Astrocyte (in vitro differentiated cells and primary cell): ENCODE measurements around the gene SMIM35. TPM values are rescaled to one million over a fixed set of nuclear protein-coding genes. Genes with fewer than 3 reads are reported as not detected.
A peak's percentile ranks its signal among the peaks of the same experiment; 100 is the strongest.

Experiments
- DNase-seq: peaks from one replicate; pipeline ENCODE4 v3.0.0-alpha.2; 2010; ENCODE audit warnings: low read depth
- FAIRE-seq: peaks from 2 replicates; lab custom pipeline; 2011; peaks lifted over from hg19 to GRCh38; lab: Jason Lieb, UNC
- H2AFZ ChIP-seq: 2 replicates; pipeline ENCODE4 v1.6.0; 2012; ENCODE audit warnings: low read depth, low read length, inconsistent platforms
- H3K27ac ChIP-seq: 2 replicates; pipeline ENCODE4 v1.5.1; 2011; ENCODE audit warnings: low read depth, low read length, inconsistent platforms
- H3K27me3 ChIP-seq: 2 replicates; pipeline ENCODE4 v1.6.0; 2011; ENCODE audit warnings: low read length, inconsistent platforms; ENCODE audit not compliant: insufficient read depth
- H3K36me3 ChIP-seq: 2 replicates; pipeline ENCODE4 v1.5.1; 2011; ENCODE audit warnings: low read length, inconsistent platforms; ENCODE audit not compliant: insufficient read depth
- H3K4me1 ChIP-seq: 2 replicates; pipeline ENCODE4 v1.5.1; 2011; ENCODE audit warnings: low read length, inconsistent platforms; ENCODE audit not compliant: insufficient read depth
- H3K4me2 ChIP-seq: 2 replicates; pipeline ENCODE4 v1.6.0; 2012; ENCODE audit warnings: low read length, inconsistent platforms
- H3K4me3 ChIP-seq: 2 replicates; pipeline ENCODE4 v1.5.1; 2011; ENCODE audit warnings: low read depth, mild to moderate bottlenecking, low read length, inconsistent platforms; ENCODE audit not compliant: insufficient read depth
- H3K79me2 ChIP-seq: 2 replicates; pipeline ENCODE4 v1.6.0; 2012; ENCODE audit warnings: mild to moderate bottlenecking, low read length, inconsistent platforms; ENCODE audit not compliant: insufficient read depth
- H3K9ac ChIP-seq: 2 replicates; pipeline ENCODE4 v1.6.0; 2012; ENCODE audit warnings: mild to moderate bottlenecking, low read length, inconsistent platforms
- H3K9me3 ChIP-seq: 2 replicates; pipeline ENCODE4 v1.5.1; 2012; ENCODE audit warnings: low read depth, mild to moderate bottlenecking, low read length, inconsistent platforms; ENCODE audit not compliant: insufficient read depth
- H4K20me1 ChIP-seq: 2 replicates; pipeline ENCODE4 v1.6.0; 2012; ENCODE audit warnings: low read length, inconsistent platforms; ENCODE audit not compliant: insufficient read depth
- H3K27ac Mint-ChIP-seq: one replicate; pipeline ENCODE4 v1.8.0; 2021; ENCODE audit warnings: mild to moderate bottlenecking, mixed read lengths; ENCODE audit not compliant: unreplicated experiment
- H3K27me3 Mint-ChIP-seq: one replicate; pipeline ENCODE4 v1.8.0; 2021; ENCODE audit warnings: low read depth, mixed read lengths; ENCODE audit not compliant: unreplicated experiment
- H3K36me3 Mint-ChIP-seq: one replicate; pipeline ENCODE4 v1.8.0; 2021; ENCODE audit warnings: low read depth, mixed read lengths; ENCODE audit not compliant: unreplicated experiment
- H3K4me1 Mint-ChIP-seq: one replicate; pipeline ENCODE4 v1.8.0; 2021; ENCODE audit warnings: low read depth, mixed read lengths; ENCODE audit not compliant: unreplicated experiment
- H3K4me3 Mint-ChIP-seq: one replicate; pipeline ENCODE4 v1.8.0; 2021; ENCODE audit warnings: mild to moderate bottlenecking, moderate library complexity, mixed read lengths; ENCODE audit not compliant: unreplicated experiment
- H3K9me3 Mint-ChIP-seq: one replicate; pipeline ENCODE4 v1.8.0; 2021; ENCODE audit warnings: mild to moderate bottlenecking, mixed read lengths; ENCODE audit not compliant: unreplicated experiment
- EZH2 ChIP-seq: IDR thresholded peaks from 2 replicates; pipeline ENCODE4 v1.6.1; 2012; ENCODE audit warnings: mild to moderate bottlenecking, low read length, inconsistent platforms; ENCODE audit not compliant: insufficient read depth
- total RNA-seq: library from RNA; stranded (reverse); gene quantifications from 2 replicates; pipeline ENCODE4 v1.2.1, GENCODE V29; 2021
- TF ChIP-seq, protein P1 (sequence below): IDR thresholded peaks from 2 replicates; pipeline ENCODE4 v1.5.1; 2011; ENCODE audit warnings: low read depth, mild to moderate bottlenecking, inconsistent platforms, low read length, moderate library complexity; ENCODE audit not compliant: insufficient read depth

The SMIM35 gene
- total RNA-seq, 1 donor from 2014 or later = not detected

DNA sequence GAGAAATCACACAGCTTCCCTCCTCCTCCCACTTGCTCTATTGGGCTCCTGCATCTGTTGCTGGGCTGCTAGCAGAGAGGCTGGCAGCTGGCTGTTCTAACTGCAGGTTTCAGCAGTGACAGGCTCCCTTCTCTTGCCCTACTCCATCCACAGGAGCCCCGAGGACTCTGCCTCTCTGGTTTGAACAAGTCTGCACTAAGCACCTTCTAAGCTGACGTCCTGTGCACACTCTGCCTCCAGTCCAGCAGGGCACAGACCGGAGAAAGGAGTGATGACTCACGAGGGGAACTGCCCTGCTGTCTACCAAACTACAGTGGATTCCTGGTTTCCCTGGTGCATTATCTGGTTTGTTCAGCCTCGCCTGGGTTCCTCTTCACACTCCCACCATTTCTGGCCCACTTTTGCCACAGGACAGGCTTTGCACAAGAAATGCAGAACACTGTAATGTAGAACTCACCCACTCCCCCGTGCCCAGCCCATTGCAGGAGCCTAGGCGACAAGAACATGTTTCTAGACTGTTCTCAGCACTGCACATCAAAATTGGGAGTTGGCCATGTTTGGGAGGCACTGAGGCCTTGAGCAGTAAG is 74.6 kb downstream of the SMIM35 start:
- H3K9me3 Mint-ChIP-seq = peaks cover 5% of the 10 kb centered on the region
- Histone ChIP-seq H2AFZ (no peak overlapping the region), H3K27ac (no peak overlapping the region), H3K27me3 (peaks cover 6% of the 10 kb centered on the region), H3K4me2 (no peak overlapping the region), H3K9me3 (no peaks in the 10 kb centered on the region), H3K4me3 (no peak overlapping the region), H4K20me1 (no peaks in the 10 kb centered on the region), H3K4me1 (peaks cover 2% of the 10 kb centered on the region), H3K36me3 (no peaks in the 10 kb centered on the region), H3K9ac (no peak overlapping the region), H3K79me2 (no peaks in the 10 kb centered on the region)
- peak; percentile 3 for DNase-seq
- no peak for FAIRE-seq
- H3K4me1 Mint-ChIP-seq = peaks cover 7% of the 10 kb centered on the region
- H3K36me3 Mint-ChIP-seq = no peaks in the 10 kb centered on the region
- no peak overlapping the region for H3K27ac Mint-ChIP-seq
- TF ChIP-seq EZH2 = no peak
- TF ChIP-seq, protein P1, sequence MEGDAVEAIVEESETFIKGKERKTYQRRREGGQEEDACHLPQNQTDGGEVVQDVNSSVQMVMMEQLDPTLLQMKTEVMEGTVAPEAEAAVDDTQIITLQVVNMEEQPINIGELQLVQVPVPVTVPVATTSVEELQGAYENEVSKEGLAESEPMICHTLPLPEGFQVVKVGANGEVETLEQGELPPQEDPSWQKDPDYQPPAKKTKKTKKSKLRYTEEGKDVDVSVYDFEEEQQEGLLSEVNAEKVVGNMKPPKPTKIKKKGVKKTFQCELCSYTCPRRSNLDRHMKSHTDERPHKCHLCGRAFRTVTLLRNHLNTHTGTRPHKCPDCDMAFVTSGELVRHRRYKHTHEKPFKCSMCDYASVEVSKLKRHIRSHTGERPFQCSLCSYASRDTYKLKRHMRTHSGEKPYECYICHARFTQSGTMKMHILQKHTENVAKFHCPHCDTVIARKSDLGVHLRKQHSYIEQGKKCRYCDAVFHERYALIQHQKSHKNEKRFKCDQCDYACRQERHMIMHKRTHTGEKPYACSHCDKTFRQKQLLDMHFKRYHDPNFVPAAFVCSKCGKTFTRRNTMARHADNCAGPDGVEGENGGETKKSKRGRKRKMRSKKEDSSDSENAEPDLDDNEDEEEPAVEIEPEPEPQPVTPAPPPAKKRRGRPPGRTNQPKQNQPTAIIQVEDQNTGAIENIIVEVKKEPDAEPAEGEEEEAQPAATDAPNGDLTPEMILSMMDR = no peak
- no peak overlapping the region for H3K4me3 Mint-ChIP-seq
- H3K27me3 Mint-ChIP-seq = peaks cover 35% of the 10 kb centered on the region

DNA sequence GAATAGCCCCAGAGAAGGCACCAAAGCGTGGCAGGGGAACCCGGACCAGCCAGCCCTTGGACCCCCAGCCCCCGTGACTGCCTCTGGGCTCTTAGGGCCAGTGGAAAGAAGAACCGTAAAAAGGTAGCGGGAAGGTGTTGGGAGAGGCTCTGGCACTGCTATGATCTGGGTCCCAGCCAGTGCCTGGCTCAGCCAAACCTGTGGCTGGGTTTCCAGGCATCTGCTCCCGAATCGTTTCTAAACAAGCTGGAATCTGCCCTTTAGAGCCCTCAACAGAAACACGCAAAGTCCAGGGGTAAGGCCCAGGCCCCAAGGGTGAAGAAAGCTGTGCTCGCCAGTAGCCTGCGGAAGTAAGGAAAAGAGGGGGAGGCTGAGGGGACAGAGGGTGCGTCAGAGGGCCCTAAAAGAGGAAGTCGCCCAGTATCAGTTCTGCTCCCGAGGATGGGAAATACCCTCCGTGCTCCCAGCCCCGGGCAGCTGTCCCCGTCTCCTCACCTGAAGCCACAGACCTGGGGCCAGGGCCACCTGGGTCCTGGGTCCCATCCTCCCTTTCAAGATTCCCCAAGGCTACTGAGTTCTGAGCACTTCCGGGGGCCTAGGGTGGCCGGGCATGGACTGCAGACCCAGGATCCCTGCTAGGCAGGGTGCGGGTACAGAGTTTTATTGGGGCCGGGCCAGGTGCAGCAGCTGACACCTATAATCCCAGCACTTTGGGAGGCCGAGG is 75.9 kb downstream of the SMIM35 start:
- DNase-seq (no peak), FAIRE-seq (no peak)
- H3K27me3 Mint-ChIP-seq = peaks cover 46% of the 10 kb centered on the region
- no peak overlapping the region for H3K27ac Mint-ChIP-seq
- Histone ChIP-seq H3K27ac (no peak overlapping the region), H3K36me3 (no peaks in the 10 kb centered on the region), H3K4me2 (no peak overlapping the region), H3K79me2 (no peaks in the 10 kb centered on the region), H3K4me1 (peaks cover 2% of the 10 kb centered on the region), H3K27me3 (peaks cover 6% of the 10 kb centered on the region), H3K9me3 (no peaks in the 10 kb centered on the region), H3K9ac (no peak overlapping the region), H3K4me3 (no peak overlapping the region), H4K20me1 (no peaks in the 10 kb centered on the region), H2AFZ (no peak overlapping the region)
- peaks cover 7% of the 10 kb centered on the region for H3K4me1 Mint-ChIP-seq
- H3K9me3 Mint-ChIP-seq = peaks cover 5% of the 10 kb centered on the region
- H3K4me3 Mint-ChIP-seq = no peak overlapping the region
- TF ChIP-seq EZH2 = no peak
- TF ChIP-seq, protein P1 = no peak
- no peaks in the 10 kb centered on the region for H3K36me3 Mint-ChIP-seq
